IMR-90 (cell line): ENCODE measurements around the gene KIF3A. TPM values are rescaled to one million over a fixed set of nuclear protein-coding genes. Genes with fewer than 3 reads are reported as not detected.

Experiments
- ATAC-seq: fragments of 200-7000 bp; cut with Tn5 transposase; 2 replicates; pipeline ENCODE4 v1.9.1; 2020; ENCODE audit warnings: low read depth, mild to moderate bottlenecking, moderate library complexity
- BruUV-seq: library from RNA; stranded (reverse); fragments of 400-500 nt; replicated peaks from 2 replicates; lab custom pipeline; 2021; lab: Mats Ljungman, UMichigan
- CTCF ChIA-PET: fragments of 300-600 bp; formaldehyde crosslinking; extraction: SDS; loops from one replicate; lab custom pipeline; 2021; ENCODE audit warnings: antibody characterized with exemption; lab: Yijun Ruan, JAX
- POLR2A ChIA-PET: fragments of 300-600 bp; sonication (Branson Sonifier 250); formaldehyde crosslinking; loops from one replicate; lab custom pipeline; 2022; ENCODE audit warnings: antibody characterized with exemption; ENCODE audit not compliant: unreplicated experiment; lab: Charles Lee
- DNase-seq: peaks from one replicate; pipeline ENCODE4 v3.0.0; 2013
- H2AFZ ChIP-seq: replicated peaks from 2 replicates; pipeline ENCODE3; 2013; ENCODE audit warnings: low read length, mild to moderate bottlenecking; ENCODE audit not compliant: poor library complexity
- H2AK5ac ChIP-seq: 2 replicates; pipeline ENCODE4 v1.6.1; 2013; ENCODE audit warnings: low read depth, low read length, inconsistent platforms
- H2AK9ac ChIP-seq: replicated peaks from 2 replicates; pipeline ENCODE3; 2013; ENCODE audit warnings: mild to moderate bottlenecking, low read depth, low read length, moderate library complexity; ENCODE audit not compliant: poor library complexity
- H2BK120ac ChIP-seq: 2 replicates; pipeline ENCODE4 v1.6.1; 2013; ENCODE audit warnings: low read depth, low read length, inconsistent platforms
- H2BK15ac ChIP-seq: 3 replicates; pipeline ENCODE4 v1.6.1; 2013; ENCODE audit warnings: low read depth, low read length, inconsistent platforms
- H2BK20ac ChIP-seq: 2 replicates; pipeline ENCODE4 v1.6.1; 2013; ENCODE audit warnings: low read depth, mild to moderate bottlenecking, inconsistent platforms, low read length, moderate library complexity
- H2BK5ac ChIP-seq: 2 replicates; pipeline ENCODE4 v1.6.1; 2013; ENCODE audit warnings: mild to moderate bottlenecking, low read depth, low read length, inconsistent platforms; ENCODE audit not compliant: poor library complexity, severe bottlenecking
- H3K14ac ChIP-seq: replicated peaks from 2 replicates; pipeline ENCODE4 v1.6.1; 2013; ENCODE audit warnings: low read depth, low read length, inconsistent platforms
- H3K18ac ChIP-seq: 2 replicates; pipeline ENCODE4 v1.6.1; 2013; ENCODE audit warnings: low read depth, low read length, control low read depth
- H3K23ac ChIP-seq: 2 replicates; pipeline ENCODE4 v1.6.1; 2013; ENCODE audit warnings: low read depth, low read length, inconsistent platforms
- H3K27ac ChIP-seq: 2 replicates; pipeline ENCODE4 v1.5.1; 2013; ENCODE audit warnings: mild to moderate bottlenecking, control low read depth, low read length; ENCODE audit not compliant: insufficient read depth
- H3K27me3 ChIP-seq: 2 replicates; pipeline ENCODE4 v1.6.1; 2013; ENCODE audit warnings: low read length; ENCODE audit not compliant: control insufficient read depth, insufficient read depth
- H3K36me3 ChIP-seq: 2 replicates; pipeline ENCODE4 v1.6.1; 2013; ENCODE audit warnings: low read length, mixed read lengths; ENCODE audit not compliant: control insufficient read depth, insufficient read depth
- H3K4ac ChIP-seq: 2 replicates; pipeline ENCODE4 v1.6.1; 2013; ENCODE audit warnings: low read depth, low read length, inconsistent platforms
- H3K4me1 ChIP-seq: 2 replicates; pipeline ENCODE4 v1.6.1; 2013; ENCODE audit warnings: low read length, mixed read lengths; ENCODE audit not compliant: control insufficient read depth, insufficient read depth
- H3K4me2 ChIP-seq: 2 replicates; pipeline ENCODE4 v1.6.1; 2013; ENCODE audit warnings: low read depth, mild to moderate bottlenecking, control low read depth, low read length, moderate library complexity
- H3K4me3 ChIP-seq: 2 replicates; pipeline ENCODE4 v1.5.1; 2013; ENCODE audit warnings: low read depth, mild to moderate bottlenecking, control low read depth, low read length, moderate library complexity; ENCODE audit not compliant: insufficient read depth
- H3K56ac ChIP-seq: 2 replicates; pipeline ENCODE4 v1.6.1; 2013; ENCODE audit warnings: low read length, inconsistent platforms; ENCODE audit not compliant: insufficient read depth; ENCODE audit errors: extremely low read depth
- H3K79me1 ChIP-seq, 2 experiments: 2 replicates each; pipeline ENCODE4 v1.6.1; 2013; ENCODE audit warnings: low read length in 2 of 2, inconsistent platforms in 1 of 2, low read depth in 1 of 2
- H3K9ac ChIP-seq: 2 replicates; pipeline ENCODE4 v1.6.1; 2013; ENCODE audit warnings: low read depth, low read length, control low read depth
- H3K9me1 ChIP-seq: 2 replicates; pipeline ENCODE4 v1.6.1; 2013; ENCODE audit warnings: low read length, inconsistent platforms; ENCODE audit not compliant: insufficient read depth
- H3K9me3 ChIP-seq: 2 replicates; pipeline ENCODE4 v1.6.1; 2013; ENCODE audit warnings: low read length; ENCODE audit not compliant: control insufficient read depth, insufficient read depth
- H4K20me1 ChIP-seq: 2 replicates; pipeline ENCODE4 v1.6.1; 2013; ENCODE audit warnings: low read length, inconsistent platforms; ENCODE audit not compliant: insufficient read depth
- H4K5ac ChIP-seq: 2 replicates; pipeline ENCODE4 v1.6.1; 2013; ENCODE audit warnings: mild to moderate bottlenecking, low read depth, low read length, control low read depth
- H4K8ac ChIP-seq, 2 experiments: 2 replicates each; pipeline ENCODE4 v1.6.1; 2013; ENCODE audit warnings: low read depth in 2 of 2, low read length in 2 of 2, control low read depth in 1 of 2, inconsistent platforms in 1 of 2
- H4K91ac ChIP-seq: 2 replicates; pipeline ENCODE4 v1.6.1; 2013; ENCODE audit warnings: low read depth, low read length, inconsistent platforms; ENCODE audit not compliant: insufficient read depth
- NFE2L2 ChIP-seq: fragments of 150-350 bp; IDR thresholded peaks from 2 replicates; pipeline ENCODE4 v1.6.1; 2016; ENCODE audit warnings: low read depth, mild to moderate bottlenecking, low read length
- WGBS, 2 experiments: methylation state at CpG; one replicate each; pipeline versions ENCODE4 v1.1.5 to v1.1.7; 2013; ENCODE audit warnings: missing lambda C conversion rate in 2 of 2; ENCODE audit not compliant: insufficient read length in 1 of 2; ENCODE audit errors: extremely low coverage in 2 of 2; 5-methylcytosine and 5-hydroxymethylcytosine counted together
- dilution Hi-C: fragments of 300-500 bp; cut with HindIII; formaldehyde crosslinking; loops from one replicate; pipeline ENCODE4 v1.14.3; 2018; ENCODE audit warnings: low sequenced_read_pairs; ENCODE audit not compliant: unreplicated experiment
- in situ Hi-C: fragments of 300-500 bp; cut with MboI; formaldehyde crosslinking; loops from 3 replicates; pipeline ENCODE4 v1.14.3; 2019; ENCODE audit warnings: low sequenced_read_pairs, inconsistent platforms, mixed read lengths
- intact Hi-C: fragments of 100-400 bp; cut with micrococcal nuclease; formaldehyde crosslinking; loops from 2 replicates; pipeline ENCODE4 v1.10.0; 2022
- polyA plus RNA-seq, 3 experiments: library from polyadenylated mRNA; depleted of rRNA; stranded (reverse); fragments of >200 nt; gene quantifications; 2 replicates each; pipeline ENCODE4 v1.2.3, GENCODE V29; 2012; ENCODE audit warnings: low replicate concordance in 1 of 3
- total RNA-seq: library from RNA; depleted of rRNA; stranded (reverse); fragments of >200 nt; gene quantifications from 2 replicates; pipeline ENCODE4 v1.2.3, GENCODE V29; 2012

The KIF3A gene
- total and polyA plus RNA-seq, 2 of the 4 experiments (the other 2 are of a cell fraction), result 4.3 to 4.5 TPM

- H4K91ac ChIP-seq, result no peak overlapping the region
- H3K27ac ChIP-seq, result no peak overlapping the region
- no peak overlapping the region for H4K5ac ChIP-seq
- no peak overlapping the region for H2BK5ac ChIP-seq
- H3K27me3 ChIP-seq, result no peaks in the 10 kb centered on the region
- no peaks in the 10 kb centered on the region; the same call in 1 of the 2 replicates for H3K4me1 ChIP-seq
- H2BK15ac ChIP-seq, result no peak overlapping the region
- H3K56ac ChIP-seq, result no peak overlapping the region
- ATAC-seq, result no peak
- no peak overlapping the region for H4K8ac ChIP-seq
- no peak overlapping the region for H3K14ac ChIP-seq
- no peak overlapping the region for H3K9ac ChIP-seq
- 48% methylated on average over 3 of the region's 7 CpGs; no CpG with 5 or more reads in 1 of the 2 experiments for WGBS, 2 experiments
- in situ Hi-C loops, result no loop called here
- H3K4me2 ChIP-seq, result no peak overlapping the region
- no peaks in the 10 kb centered on the region for H3K79me1 ChIP-seq
- CTCF ChIA-PET, result no interaction called here
- H2AK9ac ChIP-seq, result no peak overlapping the region
- H2AFZ ChIP-seq, result no peak overlapping the region
- no peak for TF ChIP-seq NFE2L2
- no peak overlapping the region for H3K18ac ChIP-seq
- H3K4me3 ChIP-seq, result no peak overlapping the region
- no peaks in the 10 kb centered on the region for H4K20me1 ChIP-seq
- H3K9me3 ChIP-seq, result no peaks in the 10 kb centered on the region
- no peaks in the 10 kb centered on the region for H3K36me3 ChIP-seq
- 0 out of 2 replicates have a peak, but pooled peaks cover 7% of the 10 kb centered on the region for H3K9me1 ChIP-seq
- no peak for DNase-seq
- dilution Hi-C loops, result no loop called here
- H2BK120ac ChIP-seq, result no peak overlapping the region
- H3K23ac ChIP-seq, result no peak overlapping the region
- H3K4ac ChIP-seq, result no peak overlapping the region
- POLR2A ChIA-PET, result no interaction called here
- H2AK5ac ChIP-seq, result no peak overlapping the region
- no peak overlapping the region for H2BK20ac ChIP-seq
- intact Hi-C loops, result no loop called here
- no TSS peak for BruUV-seq
These were observed 47.8 kb downstream of the KIF3A start for GRCh38 chr5:132689513-132689912.
